Effector memory CD8-positive, alpha-beta T cell (primary cell): Measurements from ENCODE around the gene DPP3.

Experiments
- ATAC-seq: fragments of 150-1000 bp; cut with Tn5 transposase; replicated peaks from 2 replicates; pipeline ENCODE4 v1.10.0; 2021; ENCODE audit warnings: mild to moderate bottlenecking, moderate library complexity
- DNase-seq, 3 experiments: peaks; one replicate each; pipeline ENCODE4 v3.0.0; 2021
- H3K27ac Mint-ChIP-seq, 2 donors: one replicate each; pipeline ENCODE4 v1.8.0; 2022; ENCODE audit warnings: mild to moderate bottlenecking in 2 of 2, mixed read lengths in 2 of 2, moderate library complexity in 2 of 2
- H3K27me3 Mint-ChIP-seq, 2 donors: one replicate each; pipeline ENCODE4 v1.8.0; 2022; ENCODE audit warnings: mixed read lengths in 2 of 2
- H3K36me3 Mint-ChIP-seq: one replicate; pipeline ENCODE4 v1.8.0; 2022; ENCODE audit warnings: mild to moderate bottlenecking, moderate library complexity, mixed read lengths; ENCODE audit not compliant: insufficient read depth
- H3K4me1 Mint-ChIP-seq, 2 donors: one replicate each; pipeline ENCODE4 v1.8.0; 2022; ENCODE audit warnings: low read depth in 2 of 2, mixed read lengths in 2 of 2
- H3K4me3 Mint-ChIP-seq, 2 donors: one replicate each; pipeline ENCODE4 v1.8.0; 2022; ENCODE audit warnings: mild to moderate bottlenecking in 2 of 2, mixed read lengths in 2 of 2, moderate library complexity in 2 of 2
- H3K9me3 Mint-ChIP-seq, 2 donors: one replicate each; pipeline ENCODE4 v1.8.0; 2022; ENCODE audit warnings: mixed read lengths in 2 of 2

DPP3 gene

GRCh38 chr11:66467756-66468155 is 12.5 kb upstream of the DPP3 start:
- Mint-ChIP-seq H3K36me3 (no peaks in the 10 kb centered on the region), H3K4me1 (peaks cover 8 to 12% of the 10 kb centered on the region in 2 donors), H3K27ac (peak overlapping the region; percentile 73 to 83), H3K27me3 (no peaks in the 10 kb centered on the region), H3K4me3 (peak overlapping the region; percentile 85 to 87), H3K9me3 (no peaks in the 10 kb centered on the region)
- no peak for ATAC-seq
- DNase-seq = no peak

- Mint-ChIP-seq H3K27ac (peak overlapping the region; percentile 28 to 67), H3K27me3 (no peaks in the 10 kb centered on the region), H3K36me3 (no peaks in the 10 kb centered on the region), H3K4me3 (no peak overlapping the region), H3K9me3 (no peaks in the 10 kb centered on the region), H3K4me1 (peaks cover 8 to 12% of the 10 kb centered on the region in 2 donors)
- DNase-seq (no peak), ATAC-seq (no peak)
Observed at GRCh38 chr11:66468691-66469090, 11.5 kb upstream of the DPP3 start.

GRCh38 chr11:66469441-66469840 is 10.8 kb upstream of the DPP3 start:
- ATAC-seq = no peak
- no peak for DNase-seq
- Mint-ChIP-seq H3K4me3 (no peak overlapping the region), H3K4me1 (peaks cover 8 to 14% of the 10 kb centered on the region in 2 donors), H3K27ac (no peak overlapping the region), H3K36me3 (no peaks in the 10 kb centered on the region), H3K27me3 (no peaks in the 10 kb centered on the region), H3K9me3 (no peaks in the 10 kb centered on the region)

- Mint-ChIP-seq H3K9me3 (no peaks in the 10 kb centered on the region), H3K4me3 (peak overlapping the region in 1 of 2 donors; percentile 28), H3K27ac (no peak overlapping the region), H3K27me3 (no peaks in the 10 kb centered on the region), H3K36me3 (no peaks in the 10 kb centered on the region), H3K4me1 (peaks cover 8 to 14% of the 10 kb centered on the region in 2 donors)
- DNase-seq (no peak), ATAC-seq (no peak)
Observed at GRCh38 chr11:66470015-66470414, 10.2 kb upstream of the DPP3 start.

GRCh38 chr11:66471142-66471541 is 9.1 kb upstream of the DPP3 start:
- Mint-ChIP-seq H3K4me1 (peaks cover 4 to 11% of the 10 kb centered on the region in 2 donors), H3K9me3 (no peaks in the 10 kb centered on the region), H3K4me3 (no peak overlapping the region), H3K27ac (no peak overlapping the region), H3K36me3 (no peaks in the 10 kb centered on the region), H3K27me3 (no peaks in the 10 kb centered on the region)
- DNase-seq (no peak), ATAC-seq (no peak)

- ATAC-seq = no peak
- DNase-seq = no peak
- Mint-ChIP-seq H3K4me3 (no peak overlapping the region), H3K27ac (no peak overlapping the region), H3K4me1 (peaks cover 4 to 11% of the 10 kb centered on the region in 2 donors), H3K9me3 (no peaks in the 10 kb centered on the region), H3K27me3 (no peaks in the 10 kb centered on the region), H3K36me3 (no peaks in the 10 kb centered on the region)
Observed at GRCh38 chr11:66472054-66472453, 8.2 kb upstream of the DPP3 start.

- H3K27me3 Mint-ChIP-seq = no peaks in the 10 kb centered on the region
- peaks cover 4% of the 10 kb centered on the region for H3K36me3 Mint-ChIP-seq
Observed at GRCh38 chr11:66473167-66473566, 7.1 kb upstream of the DPP3 start.

GRCh38 chr11:66473608-66474515 is 6.4 kb upstream of the DPP3 start:
- Mint-ChIP-seq H3K4me3 (no peak overlapping the region), H3K9me3 (no peaks in the 10 kb centered on the region), H3K27me3 (no peaks in the 10 kb centered on the region), H3K27ac (no peak overlapping the region), H3K4me1 (peaks cover 9 to 14% of the 10 kb centered on the region in 2 donors), H3K36me3 (peaks cover 4% of the 10 kb centered on the region)
- DNase-seq (no peak), ATAC-seq (no peak)

More at GRCh38 chr11:66473167-66473566, 7.1 kb upstream of the DPP3 start:
- Mint-ChIP-seq H3K4me1 (peaks cover 4 to 11% of the 10 kb centered on the region in 2 donors), H3K4me3 (no peak overlapping the region), H3K27ac (no peak overlapping the region), H3K9me3 (no peaks in the 10 kb centered on the region)
- DNase-seq = no peak
- no peak for ATAC-seq

GRCh38 chr11:66475349-66476172 is 4.7 kb upstream of the DPP3 start:
- H3K27ac Mint-ChIP-seq = no peak overlapping the region
- peaks cover 21 to 25% of the 10 kb centered on the region in 2 donors for H3K4me1 Mint-ChIP-seq
- peaks cover 9% of the 10 kb centered on the region for H3K36me3 Mint-ChIP-seq
- H3K27me3 Mint-ChIP-seq = no peaks in the 10 kb centered on the region
- no peak for ATAC-seq
- no peak overlapping the region for H3K4me3 Mint-ChIP-seq
- no peaks in the 10 kb centered on the region for H3K9me3 Mint-ChIP-seq
- no peak for DNase-seq

- peaks cover 9% of the 10 kb centered on the region for H3K36me3 Mint-ChIP-seq
- no peak for DNase-seq
- no peaks in the 10 kb centered on the region for H3K9me3 Mint-ChIP-seq
- H3K4me3 Mint-ChIP-seq = no peak overlapping the region
- no peaks in the 10 kb centered on the region for H3K27me3 Mint-ChIP-seq
- no peak overlapping the region for H3K27ac Mint-ChIP-seq
- H3K4me1 Mint-ChIP-seq = peaks cover 25 to 29% of the 10 kb centered on the region in 2 donors
- ATAC-seq = no peak
Observed at GRCh38 chr11:66476173-66476840, 3.9 kb upstream of the DPP3 start.

GRCh38 chr11:66476841-66477251 is 3.4 kb upstream of the DPP3 start:
- ATAC-seq = no peak
- no peak overlapping the region for H3K27ac Mint-ChIP-seq

GRCh38 chr11:66477263-66478201 is 2.7 kb upstream of the DPP3 start:
- Mint-ChIP-seq H3K36me3 (peaks cover 12% of the 10 kb centered on the region), H3K27ac (peak overlapping the region in 1 of 2 donors; percentile 83), H3K4me1 (peaks cover 25 to 31% of the 10 kb centered on the region in 2 donors), H3K4me3 (no peak overlapping the region), H3K9me3 (no peaks in the 10 kb centered on the region), H3K27me3 (no peaks in the 10 kb centered on the region)
- ATAC-seq (no peak), DNase-seq (no peak)

More at GRCh38 chr11:66476841-66477251, 3.4 kb upstream of the DPP3 start:
- Mint-ChIP-seq H3K36me3 (peaks cover 9% of the 10 kb centered on the region), H3K4me3 (no peak overlapping the region), H3K27me3 (no peaks in the 10 kb centered on the region), H3K4me1 (peaks cover 25 to 29% of the 10 kb centered on the region in 2 donors), H3K9me3 (no peaks in the 10 kb centered on the region)
- no peak for DNase-seq
